OCI-M1 (cell line): Measurements from ENCODE around the gene TDRKH.
"Not testable (repeated sequence)": the region's sequence is repeated elsewhere in the genome, so short reads cannot be mapped to it uniquely, and the experiment has no call there.

Experiments used
- DNase-seq: peaks from one replicate; lab custom pipeline; 2025; lab: John Stamatoyannopoulos, UW

TDRKH gene

DNA sequence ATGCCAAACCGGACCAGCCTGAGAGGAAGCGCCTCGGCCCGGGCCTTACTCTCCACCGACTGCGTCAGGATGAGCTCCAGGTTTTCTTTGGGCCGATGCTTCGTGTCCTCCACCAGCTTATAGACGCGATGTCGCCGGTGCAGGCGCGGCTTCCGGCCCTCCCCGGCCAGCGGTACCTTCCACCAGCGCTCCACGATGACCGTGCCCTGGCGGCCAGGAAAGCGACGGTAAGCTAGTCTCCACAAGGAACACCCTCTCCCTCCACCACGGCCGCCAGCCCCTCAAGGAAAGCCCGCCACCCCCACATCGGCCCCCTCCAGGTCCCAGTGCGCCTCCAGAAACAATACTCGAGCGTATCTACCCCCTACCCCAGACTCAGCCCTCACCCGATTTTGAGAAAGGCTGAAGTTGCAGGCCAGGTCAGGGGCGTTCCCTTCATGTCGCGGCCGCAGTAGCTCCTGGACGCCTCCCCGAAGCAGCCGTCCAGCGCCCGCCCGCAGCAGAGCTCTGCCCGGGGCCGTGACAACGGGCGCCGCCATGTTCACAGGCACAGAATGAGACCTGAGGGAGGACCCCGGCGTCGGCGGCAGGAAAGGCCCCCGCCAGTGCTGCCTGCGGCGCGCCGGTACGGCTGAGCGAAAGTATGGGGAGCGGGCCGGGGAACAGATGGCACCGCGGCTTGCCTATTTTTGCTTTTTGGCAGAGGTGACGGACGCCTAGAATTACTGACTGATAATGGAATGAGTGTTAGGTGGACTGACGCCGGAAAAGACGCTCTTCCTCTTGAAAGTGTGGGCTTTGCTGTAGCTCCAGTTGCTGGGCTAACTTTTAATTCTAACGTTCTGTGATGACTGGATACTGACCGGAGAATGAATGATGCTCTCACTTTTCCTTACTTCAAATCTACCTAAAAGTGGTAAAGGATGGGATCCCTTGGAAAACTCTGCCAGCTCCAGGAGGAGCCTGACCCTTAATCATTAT lies 27.1 kb downstream of the TDRKH start, which contains the start of gene MRPL9:
Gene MRPL9 (minus strand): TSS at position 556 of the 981 bp plus-strand sequence. CDS start 17 bp downstream, at position 539.
- DNase-seq: peak; percentile 92

DNA sequence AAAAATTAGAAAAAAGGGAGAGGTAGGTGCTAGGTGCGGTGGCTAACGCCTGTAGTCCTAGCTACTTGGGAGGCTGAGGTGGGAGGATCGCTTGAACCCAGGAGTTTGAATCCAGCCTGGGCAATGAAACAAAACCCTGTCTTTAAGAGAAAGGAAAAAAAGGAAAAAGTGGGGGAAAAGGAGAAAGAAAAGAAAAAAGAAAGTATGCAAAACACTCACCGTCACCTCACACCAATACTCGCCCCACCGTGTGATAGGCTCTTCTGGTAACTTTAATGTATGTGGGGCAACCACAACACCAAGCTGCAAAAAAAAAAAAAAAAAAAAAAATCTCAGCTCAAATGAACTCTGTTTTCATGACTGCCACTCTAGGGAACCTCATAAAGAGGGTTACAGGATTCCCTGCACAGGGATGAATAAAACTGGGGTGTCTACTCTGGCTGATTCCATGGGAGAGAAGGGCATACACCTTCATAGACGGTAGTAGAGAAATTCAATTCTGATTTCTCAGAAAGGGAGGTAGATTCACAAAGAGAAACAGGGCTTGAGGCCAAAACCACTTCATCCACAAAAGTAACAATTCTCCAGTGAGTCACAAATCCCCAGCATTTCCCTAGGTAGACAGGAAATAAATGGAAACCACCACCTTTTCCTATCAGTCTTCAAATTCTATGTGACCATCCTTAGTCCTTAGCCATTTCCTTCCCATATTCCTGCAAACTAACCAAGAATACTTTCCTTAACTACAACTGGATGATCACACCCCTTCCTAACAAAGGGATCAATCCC lies 29.5 kb downstream of the TDRKH start:
- no peak for DNase-seq

DNA sequence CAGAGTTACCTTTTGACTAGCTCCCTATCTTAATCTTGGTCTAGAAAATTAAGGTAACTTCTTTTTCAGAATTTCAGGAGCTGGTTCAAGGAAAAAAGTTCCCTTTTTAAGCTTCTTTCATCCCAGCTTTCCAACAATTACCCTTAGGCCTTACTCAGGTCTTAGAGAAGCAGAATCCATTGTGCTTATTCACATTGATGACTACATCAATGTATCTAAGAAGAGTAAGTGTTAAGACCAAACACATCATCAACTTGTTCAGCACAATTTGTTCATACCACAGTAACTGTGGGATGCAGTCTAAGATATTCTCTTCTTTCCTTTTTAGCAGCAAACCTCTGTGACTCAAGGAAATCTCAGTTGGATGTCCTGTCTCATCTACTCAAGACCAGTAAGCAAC lies 31.1 kb downstream of the TDRKH start:
- no peak for DNase-seq

GRCh38 chr1:151756291-151756690 lies 34.0 kb downstream of the TDRKH start:
- no peak for DNase-seq

DNA sequence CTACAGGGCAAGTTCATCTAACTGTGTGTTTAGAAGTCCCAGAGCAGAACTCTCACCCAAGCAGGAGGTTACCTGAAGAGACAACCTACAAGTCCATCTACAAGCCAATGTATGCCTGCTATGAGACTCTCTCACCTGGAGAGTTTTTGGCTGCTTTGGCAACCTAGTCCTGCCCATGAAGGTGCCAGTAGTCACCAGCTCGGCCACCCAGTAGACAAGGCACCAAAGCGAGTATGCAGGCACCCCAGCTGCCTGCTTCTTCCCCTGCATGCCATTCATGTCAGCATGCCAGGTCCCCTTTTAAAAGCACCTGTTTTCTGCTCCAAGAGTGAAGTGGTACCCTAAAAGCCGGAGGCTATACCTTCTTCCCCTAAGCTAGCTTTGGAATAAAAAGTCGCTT lies 48.8 kb downstream of the TDRKH start:
- DNase-seq: no peak

- DNase-seq: peak; percentile 88
These were observed 50.5 kb downstream of the TDRKH start for GRCh38 chr1:151739590-151740355.

DNA sequence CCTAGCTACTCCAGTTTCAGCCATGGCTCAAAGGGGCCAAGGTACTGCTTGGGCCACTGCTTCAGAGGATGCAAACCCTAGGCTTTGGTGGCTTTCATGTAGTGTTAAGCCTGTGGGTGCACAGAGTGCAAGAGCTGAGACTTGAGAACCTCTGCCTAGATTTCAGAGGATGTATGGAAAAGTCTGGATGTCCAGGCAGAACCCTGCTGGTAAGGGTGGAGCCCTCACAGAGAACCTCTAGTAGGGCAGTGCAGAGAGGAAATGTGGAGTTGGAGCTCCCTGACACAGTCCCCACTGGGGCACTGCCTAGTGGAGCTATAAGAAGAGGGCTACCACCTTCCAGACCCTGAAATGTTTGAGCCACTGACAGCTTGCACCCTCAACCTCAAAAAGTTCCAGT lies 52.8 kb downstream of the TDRKH start:
- no peak for DNase-seq

GRCh38 chr1:151737026-151737425 lies 53.3 kb downstream of the TDRKH start:
- DNase-seq: no peak

- not testable (repeated sequence) for DNase-seq
These were observed 56.3 kb downstream of the TDRKH start for GRCh38 chr1:151733995-151734394.

DNA sequence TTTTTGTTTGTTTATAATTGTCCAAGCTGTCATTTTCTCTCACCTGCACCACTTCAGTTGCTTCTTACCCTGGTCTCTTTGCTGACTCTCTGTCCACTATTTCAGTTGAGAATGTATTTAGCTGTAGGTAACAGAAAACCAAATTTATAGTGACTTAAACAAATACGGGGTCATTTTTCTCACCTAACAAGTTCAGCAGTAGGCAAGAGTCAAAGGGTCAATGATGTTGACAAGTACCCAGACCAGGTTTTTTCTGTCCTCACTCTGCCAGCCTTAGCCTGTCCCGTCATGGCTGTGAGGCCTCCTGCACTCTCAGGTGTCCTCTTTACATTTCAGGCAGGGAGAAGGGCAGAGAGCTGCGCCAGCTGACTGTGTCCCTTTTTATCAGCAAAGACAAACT lies 57.2 kb downstream of the TDRKH start:
- DNase-seq: no peak

- DNase-seq: no peak
These were observed 60.4 kb downstream of the TDRKH start for GRCh38 chr1:151729966-151730291.

DNA sequence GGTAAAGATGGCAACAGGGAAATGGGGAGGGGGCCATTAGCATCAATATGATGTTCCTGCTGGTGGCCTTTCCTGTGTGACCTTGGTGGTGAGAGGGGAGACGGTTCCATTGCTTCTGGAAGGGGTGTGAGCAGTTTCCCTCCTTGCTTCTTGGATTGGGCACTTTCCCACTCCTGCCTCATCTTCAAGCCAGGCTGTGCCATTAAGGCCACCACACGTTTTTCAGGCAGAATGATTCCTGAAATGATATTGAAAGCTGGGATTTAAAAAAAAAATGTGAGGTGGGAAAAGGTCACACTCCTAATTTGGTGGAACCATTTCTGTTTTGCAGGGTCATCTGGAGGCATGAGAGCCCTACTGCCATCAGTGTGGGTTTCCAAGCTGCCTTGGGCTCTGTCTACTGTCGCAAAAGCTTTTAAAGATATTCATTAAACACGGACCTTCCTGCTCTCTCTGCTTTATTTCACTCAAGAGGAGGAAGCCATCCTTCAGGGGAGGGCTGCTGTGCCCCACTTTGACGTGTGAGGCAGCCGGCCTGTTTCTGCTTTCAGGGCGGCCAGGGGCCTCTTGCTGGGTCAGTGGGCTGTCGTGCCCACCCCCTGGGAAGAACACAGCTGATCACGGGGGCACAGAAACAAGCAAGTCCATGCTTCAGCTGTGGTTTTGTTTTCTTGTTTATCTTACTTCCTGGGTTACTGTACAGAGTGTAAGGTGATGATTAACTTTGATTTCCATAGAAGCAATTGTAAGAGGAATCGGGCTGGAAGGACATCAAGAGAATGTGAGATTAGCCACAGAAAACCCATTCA lies 60.9 kb downstream of the TDRKH start:
- DNase-seq: no peak

DNA sequence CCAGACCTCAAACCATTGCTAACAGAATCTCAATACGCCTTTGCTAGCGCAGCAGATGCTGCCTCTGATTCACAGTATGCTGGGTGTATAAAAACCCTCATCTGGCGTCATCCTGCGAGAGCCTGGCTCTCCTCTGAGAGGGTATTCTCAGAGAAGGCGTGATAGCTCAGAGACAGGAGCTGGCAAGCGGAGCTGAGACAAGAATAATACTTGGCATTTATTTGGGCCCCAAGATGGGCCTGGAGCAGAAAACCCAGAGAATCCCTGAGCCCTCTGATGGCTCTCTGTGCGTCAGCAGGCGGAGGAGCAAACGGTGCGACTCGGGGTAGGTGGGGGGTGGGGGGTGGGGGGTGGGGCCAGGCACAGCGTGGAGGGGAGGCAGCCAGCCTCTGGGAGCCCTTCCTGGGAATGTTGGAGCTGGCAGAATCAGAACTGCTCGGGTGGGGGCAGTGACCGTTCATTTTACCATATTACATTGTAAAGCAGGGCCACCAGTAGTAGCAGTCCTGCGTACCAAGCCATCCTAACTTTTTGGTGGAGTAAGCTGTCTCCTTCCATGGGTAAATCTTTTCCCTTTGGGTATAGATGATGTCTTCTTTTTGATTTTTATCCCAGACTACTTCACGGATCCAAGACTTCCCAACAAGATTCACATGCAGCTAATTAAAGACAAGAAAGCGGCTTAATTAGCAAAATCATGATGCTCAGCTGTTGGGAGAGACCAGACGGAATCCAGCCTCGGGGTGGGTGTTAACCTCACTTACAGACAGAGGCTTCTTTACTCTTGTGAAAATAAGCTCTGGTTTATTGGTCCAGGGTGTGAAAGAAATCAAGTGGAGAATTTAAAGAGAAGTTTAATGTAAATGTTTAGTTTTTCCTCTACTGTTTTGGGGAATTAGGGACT lies 61.9 kb downstream of the TDRKH start:
- DNase-seq: no peak

DNA sequence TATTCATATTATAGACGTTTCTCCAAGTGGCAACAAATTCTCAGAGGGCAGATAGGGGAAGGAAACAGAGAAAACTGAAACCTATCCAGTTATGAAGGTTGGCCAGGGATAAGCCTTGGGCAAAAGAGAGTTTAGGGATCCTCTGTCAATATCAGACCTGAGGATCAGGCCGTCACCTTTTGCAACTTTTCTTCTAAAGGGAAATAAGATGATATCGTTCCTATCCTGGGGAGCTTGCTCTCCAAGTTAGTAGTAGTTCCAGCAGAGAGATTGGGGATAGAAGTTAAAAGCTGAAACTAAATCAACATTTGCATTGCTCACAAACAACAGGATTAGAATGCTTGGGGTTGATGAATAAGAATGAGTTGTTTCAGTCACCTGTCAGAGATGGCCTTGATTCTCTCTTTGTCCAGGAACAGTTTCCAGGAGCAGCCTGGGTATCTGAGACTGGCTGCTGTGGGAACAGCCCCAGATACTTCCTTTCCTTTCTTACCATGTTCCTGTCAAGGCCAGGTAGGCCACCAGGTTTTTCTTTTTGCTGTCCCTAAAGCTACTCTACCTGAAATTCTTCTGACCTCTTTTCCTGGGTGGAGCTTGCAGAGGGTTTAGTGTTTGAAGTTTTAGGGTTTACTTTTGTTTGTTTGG lies 66.5 kb downstream of the TDRKH start:
- DNase-seq: no peak
